Epithelial cell of prostate (primary cell): Measurements from ENCODE around the gene C5orf52.
A peak's percentile ranks its signal among the peaks of the same experiment; 100 is the strongest.

Source experiments
- DNase-seq: peaks from one replicate; pipeline ENCODE4 v3.0.0-alpha.2; 2011; ENCODE audit warnings: low read depth, low spot score
- H3K27ac ChIP-seq: fragments of 450-650 bp; 2 replicates; pipeline ENCODE4 v1.5.1; 2017; ENCODE audit warnings: mild to moderate bottlenecking

The C5orf52 gene

DNA sequence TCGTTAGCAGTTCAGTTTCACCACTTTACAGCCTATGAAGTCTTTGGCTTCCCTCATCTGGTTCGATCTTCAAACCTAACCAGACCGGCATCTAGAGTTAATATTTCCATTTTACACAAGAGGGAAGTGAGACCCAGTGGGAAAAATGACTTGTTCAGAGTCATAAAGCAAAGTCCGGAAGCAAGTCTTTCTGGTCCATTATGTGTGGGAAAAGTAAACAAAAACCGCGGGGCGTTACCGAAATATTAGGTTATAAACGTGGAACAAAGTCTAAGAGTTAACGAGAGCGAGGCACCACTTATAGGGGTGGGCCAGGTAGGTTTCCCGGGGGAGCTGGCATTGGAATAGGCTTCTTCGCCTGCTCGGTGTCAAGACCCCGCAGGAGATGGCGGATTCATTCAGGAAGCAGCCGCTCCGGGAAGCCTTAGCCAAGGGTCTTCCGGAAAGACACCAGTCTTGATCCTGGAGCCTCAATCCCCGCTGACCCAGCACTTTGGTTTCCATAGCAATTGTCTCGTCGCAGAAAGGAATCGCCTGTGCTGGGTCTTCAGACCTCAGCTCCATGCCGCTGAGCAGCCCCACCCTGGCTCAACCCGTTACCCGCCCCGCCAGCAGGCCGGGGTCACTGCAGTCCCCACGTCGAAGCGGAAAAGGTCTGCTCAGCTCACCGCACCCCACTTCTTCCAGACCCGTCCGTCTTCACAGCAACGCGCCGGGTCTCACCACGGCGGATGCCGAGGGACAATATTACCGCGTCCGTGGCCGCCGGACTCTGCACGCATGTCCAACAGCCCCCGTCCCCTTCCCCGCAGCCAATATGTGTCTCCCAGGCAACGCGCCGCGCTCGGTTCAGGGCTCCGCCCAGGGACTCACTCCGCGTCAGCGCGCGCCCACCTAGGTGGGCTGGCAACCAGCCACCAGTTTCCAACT, at the start of gene C5orf52:
TSS of gene C5orf52 (plus strand) at position 872 of the 930 bp plus-strand sequence. CDS start 82 bp downstream, outside the sequence.
- no peak within 1 kb of the TSS for H3K27ac ChIP-seq
- no peak for DNase-seq

DNA sequence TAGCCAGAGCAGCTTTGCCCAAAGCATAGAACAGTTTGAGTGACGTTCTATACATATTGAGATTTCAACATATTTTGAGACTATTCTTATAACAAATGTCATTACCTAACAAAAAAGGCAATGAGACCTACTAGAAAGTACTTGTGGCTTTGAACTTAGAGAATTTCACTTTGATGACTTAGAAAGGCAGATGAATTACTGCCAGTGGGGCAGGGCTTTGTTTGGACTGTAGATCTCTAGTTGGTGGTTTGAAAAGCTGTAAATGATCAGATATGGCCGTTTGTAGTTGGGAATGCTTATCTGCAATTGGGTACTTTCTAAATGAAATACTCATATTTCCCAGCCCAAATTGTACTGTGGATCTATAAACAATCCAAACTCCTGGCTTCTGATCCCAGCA, 47.2 kb upstream of the C5orf52 start:
- DNase-seq = no peak
- no peak overlapping the region for H3K27ac ChIP-seq

DNA sequence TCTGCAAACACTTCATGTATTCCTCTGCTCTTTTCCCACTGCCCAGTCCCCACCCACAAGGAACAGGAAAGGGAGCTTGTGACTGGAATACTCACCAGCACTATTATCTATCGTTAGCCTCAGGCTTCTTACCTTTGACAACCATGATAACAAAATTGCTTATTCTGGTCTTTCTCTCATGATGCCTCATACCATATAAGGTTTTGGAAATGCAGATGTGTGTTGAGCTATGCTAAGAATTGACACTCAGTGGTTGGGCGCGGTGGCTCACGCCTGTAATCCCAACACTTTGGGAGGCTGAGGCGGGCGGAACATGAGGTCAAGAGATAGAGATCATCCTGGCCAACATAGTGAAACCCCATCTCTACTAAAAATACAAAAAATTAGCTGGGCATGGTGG, 44.5 kb upstream of the C5orf52 start:
- DNase-seq = no peak
- H3K27ac ChIP-seq = no peak overlapping the region

- H3K27ac ChIP-seq = no peak overlapping the region
- no peak for DNase-seq
Observed at GRCh38 chr5:157630341-157630740, 41.0 kb upstream of the C5orf52 start.

- DNase-seq = no peak
- no peak overlapping the region for H3K27ac ChIP-seq
Observed at GRCh38 chr5:157640406-157641066, 30.8 kb upstream of the C5orf52 start.

GRCh38 chr5:157648275-157648990, 22.9 kb upstream of the C5orf52 start:
- H3K27ac ChIP-seq = no peak overlapping the region
- no peak for DNase-seq

GRCh38 chr5:157649101-157649500, 22.2 kb upstream of the C5orf52 start:
- H3K27ac ChIP-seq = no peak overlapping the region
- no peak for DNase-seq

DNA sequence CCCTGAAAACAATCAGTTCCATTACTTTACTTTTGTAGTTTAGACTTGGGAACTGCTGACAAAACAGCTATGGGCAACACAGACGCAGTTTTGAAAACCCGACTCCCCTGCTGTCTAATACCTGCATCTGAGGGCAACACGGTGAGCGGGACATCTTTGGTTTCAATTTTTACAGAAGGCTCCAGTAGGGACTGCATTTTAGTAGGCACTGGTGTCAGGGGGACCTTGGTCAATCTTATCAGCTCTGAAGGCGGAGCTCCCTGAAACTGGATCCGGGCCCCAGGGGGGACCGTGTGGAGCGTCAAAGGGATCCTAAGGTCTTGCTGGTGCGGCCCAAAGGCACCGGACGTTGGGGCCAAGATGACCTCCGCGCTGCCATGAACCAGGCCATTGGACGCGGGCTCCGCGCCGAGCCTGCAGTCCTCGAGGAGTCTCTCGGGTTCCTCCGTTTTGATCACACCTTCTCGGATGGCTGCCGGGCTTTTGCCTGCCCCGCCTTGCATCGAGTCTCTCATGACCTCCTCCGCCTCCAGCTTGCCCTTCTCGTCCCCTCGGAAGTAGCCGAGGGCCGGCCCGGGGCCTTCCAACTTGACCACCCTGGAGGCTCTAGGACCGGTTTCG, 20.2 kb upstream of the C5orf52 start:
- no peak overlapping the region for H3K27ac ChIP-seq
- DNase-seq = no peak

GRCh38 chr5:157651623-157652376, 19.5 kb upstream of the C5orf52 start:
- H3K27ac ChIP-seq = no peak overlapping the region
- no peak for DNase-seq

GRCh38 chr5:157652377-157652692, 19.0 kb upstream of the C5orf52 start, which contains the start of gene SOX30:
TSS of gene SOX30 (minus strand) at chr5:157652438. CDS start at chr5:157652078, 360 bp downstream.
- no peak for DNase-seq
- H3K27ac ChIP-seq = no peak within 1 kb of the TSS

GRCh38 chr5:157657516-157657915, 13.8 kb upstream of the C5orf52 start:
- DNase-seq = no peak

DNA sequence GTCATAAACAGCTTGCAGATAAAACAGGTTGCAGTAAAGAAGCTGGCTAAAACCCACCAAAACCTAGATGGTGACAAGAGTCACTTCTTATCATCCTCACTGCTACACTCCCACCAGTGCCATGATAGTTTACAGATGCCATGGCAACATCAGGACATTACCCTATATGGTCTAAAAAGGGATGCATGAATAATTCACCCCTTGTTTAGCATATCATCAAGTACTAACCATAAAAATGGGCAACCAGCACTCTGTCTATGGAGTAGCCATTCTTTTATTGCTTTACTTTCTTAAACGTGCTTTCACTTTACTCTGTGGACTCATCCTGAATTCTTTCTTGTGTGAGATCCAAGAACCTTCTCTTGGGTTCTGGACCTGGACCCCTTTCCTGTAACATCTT, 12.4 kb upstream of the C5orf52 start:
- DNase-seq = no peak
- no peak overlapping the region for H3K27ac ChIP-seq

More at GRCh38 chr5:157657516-157657915, 13.8 kb upstream of the C5orf52 start:
- no peak overlapping the region for H3K27ac ChIP-seq

DNA sequence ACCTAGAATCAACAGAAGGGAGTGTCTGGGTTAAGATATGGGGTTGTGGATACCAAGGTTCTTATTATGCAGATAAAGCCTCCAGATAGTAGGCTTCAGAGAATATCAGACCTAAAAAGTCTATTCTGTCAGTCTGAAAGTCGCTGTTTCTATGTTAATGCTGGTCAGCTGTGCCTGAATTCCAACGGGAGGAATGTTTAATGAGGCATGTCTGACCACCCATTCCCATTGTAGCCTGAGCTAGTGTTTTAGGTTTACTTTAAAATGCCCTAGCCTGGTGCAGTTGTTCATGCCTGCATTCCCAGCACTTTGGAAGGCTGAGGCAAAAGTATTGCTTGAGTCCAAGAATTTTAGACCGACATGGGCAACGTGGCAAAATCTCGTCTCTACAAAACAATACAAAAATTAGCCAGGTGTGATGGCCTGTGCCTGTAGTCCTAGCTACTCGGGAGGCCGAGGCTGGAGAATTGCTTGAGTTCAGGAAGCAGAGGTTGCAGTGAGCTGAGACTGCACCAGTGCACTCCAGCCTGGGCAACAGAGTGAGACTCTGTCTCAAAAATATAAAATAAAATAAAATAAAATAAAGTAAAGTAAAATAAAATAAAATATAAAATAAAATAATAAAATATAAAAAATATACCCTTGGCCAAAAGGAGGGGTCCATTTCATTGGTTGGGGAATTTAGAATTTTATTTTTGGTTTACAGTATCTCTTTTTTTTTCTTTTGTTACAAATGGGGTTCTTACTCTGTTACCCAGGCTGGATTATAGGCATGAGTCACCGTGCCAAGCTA, 11.3 kb upstream of the C5orf52 start:
- no peak for DNase-seq
- no peak overlapping the region for H3K27ac ChIP-seq

DNA sequence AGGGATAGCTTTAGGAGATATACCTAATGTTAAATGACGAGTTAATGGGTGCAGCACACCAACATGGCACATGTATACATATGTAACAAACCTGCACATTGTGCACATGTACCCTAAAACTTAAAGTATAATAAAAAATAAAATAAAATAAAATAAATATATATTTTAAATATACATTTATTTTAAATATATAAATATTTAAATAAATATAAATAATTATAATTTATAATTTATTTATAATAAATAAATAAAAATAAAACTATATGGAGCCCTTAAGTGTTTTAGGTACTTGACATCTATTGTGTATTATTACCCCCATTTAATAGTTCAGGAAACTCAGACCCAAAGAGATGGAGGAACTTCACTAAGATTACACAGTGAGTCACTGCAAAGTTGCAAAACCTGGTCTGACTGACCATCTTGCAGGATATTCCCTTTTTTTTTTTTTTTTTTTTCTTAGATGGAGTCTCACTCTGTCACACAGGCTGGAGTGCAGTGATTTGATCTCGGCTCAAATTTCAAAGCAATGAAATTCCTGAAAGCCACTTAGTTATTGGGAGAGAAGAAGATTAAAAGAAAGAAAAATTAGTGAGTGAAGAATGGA, 5.8 kb upstream of the C5orf52 start:
- peak; percentile 59 for DNase-seq

GRCh38 chr5:157668356-157668755, 3.0 kb upstream of the C5orf52 start:
- DNase-seq = no peak
- H3K27ac ChIP-seq = no peak overlapping the region

More for the DNA sequence above, 5.8 kb upstream of the C5orf52 start:
- no peak overlapping the region for H3K27ac ChIP-seq

DNA sequence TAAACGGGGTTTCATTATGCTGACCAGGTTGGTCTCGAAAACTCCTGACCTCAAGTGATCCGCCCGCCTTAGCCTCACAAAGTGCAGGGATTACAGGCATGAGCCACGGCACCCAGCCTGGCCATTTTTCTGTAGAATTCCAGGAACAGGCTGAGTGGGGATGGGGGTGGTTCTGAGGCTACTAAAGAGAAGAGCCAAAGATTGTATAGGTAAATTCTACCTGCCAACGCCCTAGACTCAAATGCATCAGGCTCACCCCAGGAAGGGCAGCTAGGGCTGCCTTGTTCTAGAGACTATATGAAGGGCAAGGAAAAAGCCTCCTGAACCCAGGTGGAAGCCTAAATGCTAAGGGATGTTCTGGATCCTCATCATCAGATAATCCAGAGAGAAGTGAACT, 1.6 kb upstream of the C5orf52 start:
- no peak overlapping the region for H3K27ac ChIP-seq
- no peak for DNase-seq

- no peak overlapping the region for H3K27ac ChIP-seq
- no peak for DNase-seq
Observed at GRCh38 chr5:157671592-157672330, 428 bp downstream of the C5orf52 start.

DNA sequence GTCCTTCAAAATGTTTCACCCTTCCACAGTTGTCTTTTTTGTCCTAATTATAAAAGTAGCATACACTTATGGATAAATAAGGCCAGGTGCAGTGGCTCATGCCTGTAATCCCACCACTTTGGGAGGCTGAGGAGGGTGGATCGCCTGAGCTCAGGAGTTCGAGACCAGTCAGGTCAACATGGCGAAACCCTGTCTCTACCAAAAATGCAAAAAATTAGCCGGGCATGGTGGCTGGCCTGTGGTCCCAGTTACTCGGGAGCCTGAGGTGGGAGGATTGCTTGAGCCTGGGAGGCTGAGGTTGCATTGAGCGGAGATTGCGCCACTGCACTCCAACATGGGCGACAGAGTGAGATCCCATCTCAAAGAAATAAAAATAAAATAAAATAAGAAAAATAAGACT, 1.6 kb downstream of the C5orf52 start:
- DNase-seq = no peak
- no peak overlapping the region for H3K27ac ChIP-seq
